ENCODE data around the gene MC1R.
"Not testable (repeated sequence)": the region's sequence is repeated elsewhere in the genome, so short reads cannot be mapped to it uniquely, and the experiment has no call there.

MC1R gene

DNA sequence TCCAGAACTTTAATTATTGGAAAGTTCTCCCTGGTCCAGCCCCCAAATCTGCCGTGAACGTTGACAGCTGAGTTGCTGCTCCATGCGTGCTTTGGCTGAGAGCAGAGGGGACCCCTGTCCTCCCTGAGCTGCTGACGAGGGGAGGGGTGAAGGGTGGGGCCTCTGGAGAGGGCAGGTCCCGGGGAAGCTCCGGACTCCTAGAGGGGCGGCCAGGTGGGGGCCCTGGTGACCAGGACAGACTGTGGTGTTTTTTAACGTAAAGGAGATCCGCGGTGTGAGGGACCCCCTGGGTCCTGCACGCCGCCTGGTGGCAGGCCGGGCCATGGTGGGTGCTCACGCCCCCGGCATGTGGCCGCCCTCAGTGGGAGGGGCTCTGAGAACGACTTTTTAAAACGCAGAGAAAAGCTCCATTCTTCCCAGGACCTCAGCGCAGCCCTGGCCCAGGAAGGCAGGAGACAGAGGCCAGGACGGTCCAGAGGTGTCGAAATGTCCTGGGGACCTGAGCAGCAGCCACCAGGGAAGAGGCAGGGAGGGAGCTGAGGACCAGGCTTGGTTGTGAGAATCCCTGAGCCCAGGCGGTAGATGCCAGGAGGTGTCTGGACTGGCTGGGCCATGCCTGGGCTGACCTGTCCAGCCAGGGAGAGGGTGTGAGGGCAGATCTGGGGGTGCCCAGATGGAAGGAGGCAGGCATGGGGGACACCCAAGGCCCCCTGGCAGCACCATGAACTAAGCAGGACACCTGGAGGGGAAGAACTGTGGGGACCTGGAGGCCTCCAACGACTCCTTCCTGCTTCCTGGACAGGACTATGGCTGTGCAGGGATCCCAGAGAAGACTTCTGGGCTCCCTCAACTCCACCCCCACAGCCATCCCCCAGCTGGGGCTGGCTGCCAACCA is at the start of gene MC1R:
MC1R (plus strand) TSS at position 410 of the 895 bp plus-strand sequence; CDS start at position 807, 397 bp downstream.
- DNase-seq, result no peak

DNA sequence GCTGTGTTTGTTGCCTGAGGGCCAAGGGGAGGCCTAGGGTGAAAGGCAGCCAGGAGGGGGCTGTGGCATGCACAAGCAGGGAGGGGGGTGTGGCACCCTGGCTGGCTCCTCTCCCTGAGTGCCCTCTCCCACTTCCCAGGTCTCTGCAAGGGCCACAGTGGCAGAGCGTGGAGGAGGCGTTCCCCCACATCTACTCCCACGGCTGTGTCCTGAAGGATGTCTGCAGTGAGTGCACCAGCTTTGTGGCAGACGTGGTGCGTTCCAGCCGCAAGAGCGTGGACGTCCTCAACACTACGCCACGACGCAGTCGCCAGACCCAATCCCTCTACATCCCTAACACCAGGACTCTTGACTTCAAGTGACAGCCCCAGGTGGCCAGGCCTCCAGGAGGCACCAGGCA is 48.8 kb upstream of the MC1R start:
- DNase-seq, result no peak

DNA sequence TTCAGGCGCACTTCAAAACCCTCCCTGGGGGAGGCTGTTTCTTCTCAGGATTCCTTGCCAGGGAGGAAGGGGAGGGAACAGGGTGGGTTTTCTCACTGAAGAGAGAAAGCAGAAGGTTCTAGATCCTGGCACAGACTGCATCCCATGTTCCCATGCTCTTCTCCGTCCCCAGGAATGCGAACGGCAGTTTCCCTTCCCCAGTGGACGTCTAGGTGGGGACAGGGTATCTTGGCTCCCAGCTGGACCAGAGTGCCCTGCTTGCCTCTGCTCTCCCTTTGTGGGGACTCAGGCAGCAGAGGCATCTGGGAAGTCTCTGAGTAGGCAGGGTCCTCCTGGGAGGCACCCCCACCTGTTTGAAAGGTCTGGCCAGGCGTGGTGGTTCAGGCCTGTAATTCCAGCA is 48.2 kb upstream of the MC1R start:
- no peak for DNase-seq

DNA sequence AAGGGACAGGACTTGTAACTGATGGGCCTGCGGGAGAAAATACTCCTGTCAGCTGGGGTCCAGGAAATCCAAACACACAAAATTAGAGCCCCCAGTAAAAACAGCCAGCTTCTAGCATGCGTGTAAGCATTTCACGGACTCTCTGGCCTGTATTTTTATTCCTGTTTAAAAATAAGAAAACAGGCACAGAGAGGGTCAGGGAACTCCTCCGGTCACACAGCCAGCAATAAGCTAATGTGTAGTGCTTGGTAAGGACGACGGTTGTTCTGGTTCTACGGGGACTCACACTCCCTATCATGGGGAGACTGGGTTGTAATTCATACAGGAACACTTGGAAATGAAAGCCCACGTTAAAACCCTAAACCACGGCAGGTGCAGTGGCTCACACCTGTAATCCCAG is 46.8 kb upstream of the MC1R start:
- DNase-seq, result no peak

DNA sequence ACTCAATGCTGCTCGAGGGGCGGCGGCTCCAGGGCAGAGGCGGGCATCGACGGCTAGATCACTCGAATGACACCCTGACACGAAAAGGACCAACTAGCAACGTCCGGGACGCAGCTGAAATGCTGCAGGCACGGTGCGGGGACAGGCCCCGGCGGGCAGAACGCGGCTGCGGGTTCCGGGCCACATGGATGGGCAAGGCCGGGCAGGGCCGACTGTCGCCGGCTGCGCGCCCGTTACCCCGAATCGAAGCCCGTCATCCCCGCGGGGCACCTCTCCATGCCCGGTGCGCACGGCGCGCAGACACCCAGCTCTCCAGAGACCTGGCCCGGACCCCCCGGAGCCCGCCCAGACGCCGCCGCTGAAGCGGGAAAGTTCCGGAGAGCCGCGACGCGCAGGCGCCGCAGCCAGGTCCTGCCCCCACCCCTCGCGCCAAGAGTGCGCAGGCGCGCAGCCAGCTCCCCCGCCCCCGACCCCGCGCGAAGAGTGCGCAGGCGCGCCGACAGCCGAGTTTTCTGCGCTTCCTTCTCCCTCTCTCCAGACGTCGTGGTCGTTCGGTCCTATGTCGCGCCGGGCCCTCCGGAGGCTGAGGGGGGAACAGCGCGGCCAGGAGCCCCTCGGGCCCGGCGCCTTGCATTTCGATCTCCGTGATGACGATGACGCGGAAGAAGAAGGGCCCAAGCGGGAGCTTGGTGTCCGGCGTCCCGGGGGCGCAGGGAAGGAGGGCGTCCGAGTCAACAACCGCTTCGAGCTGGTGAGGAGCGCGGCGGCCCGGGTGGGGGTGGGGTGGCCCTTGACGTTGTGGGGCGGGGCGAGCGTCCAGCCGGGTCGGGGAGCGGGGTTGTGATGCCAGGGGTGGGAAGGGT is 45.3 kb upstream of the MC1R start, which contains the start of gene TCF25:
TCF25 (plus strand) TSS at position 484 of the 863 bp plus-strand sequence; CDS start at position 560, 76 bp downstream.
- DNase-seq, result no peak

DNA sequence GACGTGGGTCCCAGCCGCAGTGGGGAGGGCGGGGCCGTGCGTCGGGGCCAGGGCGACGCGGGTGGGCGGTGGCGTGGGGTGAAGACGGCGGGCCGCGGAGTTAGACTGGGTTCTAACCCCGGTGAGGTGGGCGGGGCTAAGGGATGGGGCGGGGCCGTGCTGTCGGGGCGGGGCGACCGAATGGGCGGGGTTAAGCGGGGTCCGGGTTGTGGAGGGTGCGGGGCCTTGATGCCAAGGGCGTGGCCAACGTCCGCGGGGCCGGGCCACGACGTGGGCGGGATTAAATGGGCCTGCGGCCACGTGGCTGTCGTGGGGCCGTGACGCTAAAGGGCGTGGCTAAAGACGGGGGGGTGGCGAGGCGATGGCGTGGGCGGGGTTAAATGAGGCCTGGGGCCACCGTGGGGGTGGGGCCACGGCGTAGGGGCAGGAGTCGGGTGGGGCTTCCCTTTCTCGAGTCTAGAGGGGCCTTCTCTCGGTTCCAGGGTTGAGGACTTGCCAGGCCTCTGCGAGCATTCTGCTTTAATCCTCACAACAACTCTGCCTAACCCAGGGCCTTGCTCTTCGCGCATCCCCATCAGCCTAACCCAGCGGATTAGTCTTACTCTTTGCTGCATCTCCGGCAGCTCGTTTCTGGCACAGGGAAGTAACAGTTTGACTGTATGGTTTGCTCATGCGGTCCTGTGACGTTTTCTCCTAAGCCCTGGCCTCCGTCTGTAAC is 44.5 kb upstream of the MC1R start:
- DNase-seq, result peak; percentile 59

DNA sequence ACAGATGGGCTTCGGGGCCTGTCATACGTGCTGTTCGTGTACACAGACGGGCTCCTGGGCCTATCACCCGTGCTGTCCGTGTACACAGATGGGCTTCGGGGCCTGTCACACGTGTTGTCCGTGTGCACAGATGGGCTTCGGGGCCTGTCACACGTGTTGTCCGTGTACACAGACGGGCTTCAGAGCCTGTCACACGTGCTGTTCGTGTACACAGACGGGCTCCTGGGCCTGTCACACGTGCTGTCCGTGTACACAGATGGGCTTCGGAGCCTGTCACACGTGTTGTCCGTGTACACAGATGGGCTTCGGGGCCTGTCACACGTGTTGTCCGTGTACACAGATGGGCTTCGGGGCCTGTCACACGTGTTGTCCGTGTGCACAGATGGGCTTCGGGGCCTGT is 39.5 kb upstream of the MC1R start:
- not testable (repeated sequence) for DNase-seq

DNA sequence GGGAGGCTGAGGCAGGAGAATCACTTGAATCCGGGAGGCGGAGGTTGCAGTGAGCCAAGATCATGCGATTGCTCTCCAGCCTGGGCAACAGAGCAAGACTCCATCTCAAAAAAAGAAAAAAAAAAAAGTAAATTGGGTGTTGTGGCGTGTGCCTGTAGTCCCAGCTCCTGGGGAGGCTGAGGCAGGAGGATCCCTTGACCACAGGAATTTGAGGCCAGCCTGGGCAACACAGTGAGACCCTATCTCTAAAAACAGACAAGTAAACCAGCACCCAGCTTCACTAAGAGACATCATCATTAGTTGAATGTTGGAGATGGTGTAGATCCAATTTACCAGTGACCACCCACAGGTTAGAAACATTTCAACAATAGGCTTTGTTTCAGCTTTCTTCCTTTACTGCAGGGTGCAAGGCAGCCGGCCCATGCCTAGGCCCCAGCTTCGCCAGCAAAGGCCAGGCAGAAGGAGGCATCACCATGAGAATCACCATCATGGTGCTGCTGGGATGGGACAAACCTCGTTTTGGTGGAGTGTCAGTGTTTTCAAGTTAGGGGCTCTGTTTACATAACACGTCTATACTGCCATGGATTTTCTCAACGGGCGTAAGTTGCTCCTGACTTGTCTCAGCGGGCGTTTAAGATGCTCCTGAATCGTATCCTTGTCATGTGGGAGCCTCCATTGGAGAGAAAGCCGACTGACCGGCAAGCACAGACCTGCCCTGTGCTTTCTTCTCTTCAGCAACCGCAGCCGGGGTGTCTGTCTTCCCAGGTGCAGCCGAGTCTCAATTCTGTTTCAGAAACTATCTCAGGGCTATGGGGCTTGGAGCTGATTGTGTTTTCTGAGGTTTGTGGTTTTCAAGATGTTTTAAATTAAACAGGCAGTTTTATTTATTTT is 37.9 kb upstream of the MC1R start:
- no peak for DNase-seq

DNA sequence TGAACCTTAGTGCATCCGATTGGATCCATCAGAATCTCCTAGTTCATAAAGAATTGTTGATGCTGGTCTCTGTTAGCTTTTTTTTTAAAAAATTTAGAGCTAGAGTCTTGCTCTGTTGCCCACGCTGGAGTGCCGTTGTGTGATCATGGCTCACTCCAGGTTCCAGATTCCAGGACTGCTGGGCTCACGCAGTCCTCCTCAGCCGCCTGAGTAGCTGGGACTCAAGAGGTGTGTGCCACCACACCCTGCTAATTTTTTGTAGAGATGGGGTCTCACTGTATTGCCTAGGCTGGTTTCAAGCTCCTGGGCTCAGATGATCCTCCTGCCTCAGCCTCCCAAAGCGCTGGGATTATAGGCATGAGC is 37.3 kb upstream of the MC1R start:
- DNase-seq, result no peak

DNA sequence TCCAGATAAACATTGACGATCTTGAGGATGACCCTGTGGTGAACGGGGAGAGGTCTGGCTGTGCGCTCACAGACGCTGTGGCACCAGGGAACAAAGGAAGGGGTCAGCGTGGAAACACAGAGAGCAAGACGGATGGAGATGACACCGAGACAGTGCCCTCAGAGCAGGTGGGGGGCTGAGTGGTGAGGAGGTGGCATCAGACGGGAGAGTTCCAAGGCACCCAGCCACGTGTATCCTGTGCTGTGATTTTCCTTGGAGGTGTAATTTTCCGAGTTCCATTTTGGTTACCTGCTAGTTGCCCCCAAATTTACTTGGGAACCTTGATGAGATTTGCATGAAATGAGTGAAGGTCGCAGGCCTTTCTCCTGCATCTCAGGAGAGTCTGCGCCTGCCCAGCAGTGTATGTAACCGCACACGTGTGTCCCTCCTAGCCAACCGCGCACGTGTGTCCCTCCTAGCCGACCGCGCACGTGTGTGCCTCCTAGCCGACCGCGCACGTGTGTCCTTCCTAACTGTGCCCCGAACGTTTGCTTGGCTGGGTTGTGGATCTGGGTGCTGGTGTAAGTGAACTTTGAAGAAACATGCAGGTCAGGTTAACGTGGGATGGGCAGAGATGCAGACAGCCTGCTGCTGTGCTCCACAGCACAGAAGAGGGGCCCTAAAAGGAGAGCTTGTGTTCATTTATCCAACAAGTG is 35.2 kb upstream of the MC1R start:
- no peak for DNase-seq

DNA sequence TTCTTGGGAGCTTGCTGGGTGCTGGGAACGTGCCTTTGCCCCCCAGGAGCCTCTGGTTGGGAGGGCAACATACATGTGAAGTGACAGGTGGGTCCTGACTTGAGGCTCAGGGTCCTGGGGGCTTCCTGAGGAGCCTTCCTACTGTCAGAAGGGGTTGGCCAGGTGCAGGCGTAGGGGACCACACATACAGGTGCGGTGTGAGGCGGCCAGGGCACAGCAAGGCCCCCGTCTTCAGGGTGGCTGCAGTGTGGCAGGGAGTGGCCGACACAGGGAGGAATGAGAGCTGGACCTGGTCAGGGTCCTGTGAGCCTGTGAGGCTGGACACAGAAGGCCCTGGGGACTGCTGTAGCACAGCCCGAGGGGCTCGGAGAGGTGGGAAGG is 34.6 kb upstream of the MC1R start:
- DNase-seq, result no peak

DNA sequence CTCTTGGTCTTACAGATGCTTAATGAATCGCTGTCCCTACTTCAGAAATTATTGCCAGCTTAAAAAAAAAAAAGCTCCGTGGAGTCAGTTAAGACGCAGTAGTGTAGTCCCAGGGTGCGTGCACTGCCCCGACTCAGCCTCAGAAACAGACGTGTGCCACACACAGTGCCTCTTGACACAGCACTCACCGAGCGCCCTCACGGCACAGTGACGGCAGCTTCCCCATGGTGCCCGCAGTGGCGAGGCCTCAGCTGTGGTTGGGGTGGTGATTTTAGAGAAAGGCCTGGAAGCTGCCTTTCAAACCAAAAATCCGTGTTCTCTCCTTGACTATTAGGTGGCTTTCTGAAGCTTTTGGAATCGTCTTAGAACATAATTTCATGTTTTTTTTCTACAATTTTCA is 31.4 kb upstream of the MC1R start:
- no peak for DNase-seq

DNA sequence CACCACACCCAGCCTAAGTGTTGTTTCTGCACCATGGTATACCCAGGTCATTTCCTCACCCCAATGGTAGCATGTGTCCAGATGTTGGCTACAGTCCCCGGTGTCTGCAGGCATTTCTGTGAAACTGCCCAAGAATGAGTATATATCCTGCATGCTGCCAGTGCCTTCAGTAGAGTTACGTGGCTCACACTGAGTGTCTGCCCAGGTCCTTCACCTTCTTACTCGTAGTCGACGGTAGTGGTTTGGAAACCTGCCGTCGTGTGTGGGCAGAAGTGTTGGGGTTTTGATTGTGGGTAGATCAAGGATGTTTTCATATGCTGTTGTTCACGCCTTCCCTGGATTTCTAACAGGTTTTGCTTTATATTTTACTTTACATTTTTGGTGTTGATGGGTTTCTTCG is 28.5 kb upstream of the MC1R start:
- no peak for DNase-seq

DNA sequence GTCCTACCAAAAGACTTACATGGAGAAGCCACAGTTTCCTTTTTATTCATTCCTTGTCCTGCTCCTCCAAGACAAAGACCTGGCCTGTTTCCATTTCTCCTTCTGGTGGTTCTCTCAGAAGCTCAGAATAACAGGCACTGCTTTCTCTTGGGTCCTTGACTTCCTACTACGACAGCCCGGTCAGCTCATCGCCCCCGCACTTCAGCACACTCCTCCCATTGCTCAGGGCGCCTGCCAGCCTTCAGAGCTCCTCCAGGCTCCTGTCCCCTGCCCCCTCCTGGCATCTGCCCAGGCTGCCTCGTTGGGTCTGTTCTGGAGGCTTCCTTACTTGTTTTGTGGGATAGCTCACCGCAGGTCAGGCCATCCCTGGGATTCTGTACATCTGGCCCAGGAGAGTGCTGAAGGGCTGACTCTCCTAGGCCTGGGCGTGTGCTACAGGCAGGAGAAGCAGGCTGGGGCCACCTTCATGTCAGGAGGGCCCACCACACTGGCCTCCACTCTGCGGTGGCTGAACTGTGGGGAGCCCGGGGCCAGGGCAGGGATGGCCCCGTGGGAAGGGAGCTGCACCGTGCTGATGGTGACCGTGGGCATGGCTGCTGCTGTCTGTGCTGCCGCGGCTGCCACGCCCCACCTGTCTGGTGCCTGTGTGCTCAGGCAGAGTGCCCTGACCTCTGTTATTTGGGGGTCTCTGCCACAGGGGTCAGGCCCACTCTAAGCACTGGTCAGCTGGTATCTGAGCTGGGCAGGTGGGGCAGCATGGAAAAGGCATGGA is 27.6 kb upstream of the MC1R start:
- no peak for DNase-seq

DNA sequence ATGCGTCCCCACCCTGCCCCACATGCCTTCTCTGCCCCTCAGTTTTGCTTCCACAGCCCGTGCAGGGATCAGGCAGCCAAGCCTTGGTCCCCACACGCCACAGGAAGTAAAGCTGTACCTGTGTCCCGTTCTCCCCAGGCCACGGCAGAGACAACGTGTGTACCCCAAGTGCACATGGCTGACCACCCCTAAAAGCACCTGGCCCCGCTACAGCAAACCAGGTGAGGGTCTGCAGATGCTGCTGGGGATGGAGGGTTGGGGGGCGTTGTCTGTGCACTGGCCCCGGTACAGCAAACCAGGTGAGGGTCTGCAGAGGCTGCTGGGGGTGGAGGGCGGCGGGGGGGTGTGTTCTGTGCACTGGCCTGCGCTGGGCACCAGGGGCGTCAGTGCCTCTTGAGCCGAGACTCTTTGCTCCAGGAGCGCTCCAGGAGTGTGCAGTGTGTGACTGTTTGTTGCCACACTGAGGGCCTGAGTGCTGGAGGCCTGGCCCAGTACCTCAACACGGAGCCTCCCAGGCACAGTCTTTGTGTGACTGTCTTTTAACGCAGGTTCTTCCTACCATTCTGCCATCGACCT is 26.5 kb upstream of the MC1R start:
- no peak for DNase-seq

DNA sequence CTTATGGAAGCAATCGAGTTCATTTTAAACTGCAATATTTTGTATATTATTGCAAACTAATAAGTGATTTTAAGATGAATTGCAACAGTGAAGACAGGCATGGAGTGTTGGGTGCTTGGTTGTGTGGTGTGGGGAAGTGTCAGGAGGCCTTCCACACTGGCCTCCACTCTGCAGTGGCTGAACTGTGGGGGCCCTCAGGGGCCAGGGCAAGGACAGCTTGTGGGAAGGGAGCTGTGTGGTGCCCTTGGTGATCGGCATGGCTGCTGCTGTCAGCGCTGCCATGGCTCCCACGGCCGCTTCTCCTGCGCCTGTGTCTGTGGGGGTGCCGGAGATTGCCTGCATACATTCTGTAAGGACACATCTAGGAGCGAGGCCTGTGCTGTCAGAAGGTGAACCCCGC is 26.0 kb upstream of the MC1R start:
- DNase-seq, result no peak

DNA sequence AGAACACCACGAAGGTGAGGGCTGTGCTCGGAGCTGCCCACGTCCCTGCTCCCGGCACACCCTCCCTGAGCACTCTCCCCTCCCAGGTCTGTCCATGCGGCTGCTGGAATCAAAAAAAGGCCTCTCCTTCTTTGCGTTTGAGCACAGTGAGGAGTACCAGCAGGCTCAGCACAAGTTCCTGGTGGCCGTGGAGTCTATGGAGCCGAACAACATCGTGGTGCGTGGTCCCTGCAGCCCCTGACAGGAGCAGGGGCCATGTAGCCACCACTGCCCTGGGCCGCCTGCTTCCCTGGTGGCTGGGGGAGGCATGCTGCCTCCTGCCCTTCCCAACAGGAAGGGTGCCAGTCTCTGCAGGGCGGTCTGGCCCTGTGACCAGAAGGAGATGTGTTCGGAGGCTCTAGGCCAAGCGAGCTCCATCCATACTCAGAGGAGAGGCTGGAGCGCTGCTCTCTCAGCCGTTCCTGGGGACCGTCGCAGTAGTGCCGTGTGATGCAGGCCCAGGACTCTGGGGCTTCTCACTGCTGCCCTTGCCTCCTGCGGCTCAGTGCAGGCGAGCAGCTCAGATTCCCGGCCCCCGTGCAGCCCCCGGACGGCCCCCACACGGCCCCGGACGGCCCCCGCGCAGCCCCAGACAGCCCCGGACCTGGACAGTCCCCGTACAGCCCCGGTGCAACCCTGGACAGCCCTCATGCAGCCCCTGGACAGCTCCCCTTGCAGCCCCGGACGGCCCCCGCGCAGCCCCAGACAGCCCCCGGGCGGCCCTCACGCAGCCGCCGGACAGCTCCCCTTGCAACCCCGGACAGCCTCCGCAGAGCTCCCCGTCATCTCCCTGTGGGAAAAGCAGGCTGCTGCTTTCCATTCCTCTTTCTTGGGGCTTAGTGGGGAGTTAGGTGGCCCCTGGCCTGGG is 24.8 kb upstream of the MC1R start:
- DNase-seq, result no peak

DNA sequence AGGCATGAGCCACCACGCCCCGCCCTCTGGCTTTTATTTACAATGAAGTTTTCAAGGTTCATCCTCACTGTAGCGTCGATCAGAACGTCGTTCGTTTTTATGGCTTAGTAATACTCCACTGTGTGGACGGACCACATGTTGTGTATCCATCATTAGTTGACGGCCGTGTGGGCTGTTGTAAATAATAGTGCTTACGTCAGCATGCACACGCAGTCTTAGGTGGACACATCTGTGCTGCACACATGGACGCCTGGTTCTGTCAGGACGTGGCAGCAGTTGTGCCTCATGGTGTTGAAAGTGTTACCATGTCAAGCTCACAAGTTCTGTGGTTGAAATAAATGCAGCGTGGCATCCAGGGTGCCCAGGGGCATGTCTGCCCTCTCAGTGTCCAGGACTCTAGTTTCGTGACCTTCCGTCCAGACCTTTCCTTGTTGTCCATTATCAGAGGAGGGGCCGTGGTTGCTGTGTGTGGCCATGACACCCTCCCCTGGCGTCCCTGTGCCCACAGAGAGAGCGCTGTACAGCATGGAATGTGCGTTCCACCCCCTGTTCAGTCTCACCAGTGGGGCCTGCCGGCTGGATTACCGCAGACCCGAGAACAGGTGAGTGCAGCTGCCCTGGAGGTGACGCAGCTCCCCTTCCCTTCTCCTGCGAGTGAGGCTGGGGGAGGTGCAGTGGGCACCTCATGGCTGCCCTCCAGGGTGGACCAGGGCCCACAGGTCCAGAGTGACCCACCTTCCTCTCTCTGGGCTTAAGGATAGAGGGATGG is 23.0 kb upstream of the MC1R start:
- no peak for DNase-seq

Data from cortex of kidney (tissue), 1 donor.